DMS114 treated with DMSO at 0.1 percent for 48 hours (cell line): ENCODE measurements around the gene DPP3.
A peak's percentile ranks its signal among the peaks of the same experiment; 100 is the strongest.

ENCODE experiments used
- DNase-seq: peaks from one replicate; lab custom pipeline; 2025; ENCODE audit not compliant: unreplicated experiment; lab: John Stamatoyannopoulos, UW

DPP3 gene

GRCh38 chr11:66464916-66465315 is 15.3 kb upstream of the DPP3 start:
- DNase-seq = no peak

DNA sequence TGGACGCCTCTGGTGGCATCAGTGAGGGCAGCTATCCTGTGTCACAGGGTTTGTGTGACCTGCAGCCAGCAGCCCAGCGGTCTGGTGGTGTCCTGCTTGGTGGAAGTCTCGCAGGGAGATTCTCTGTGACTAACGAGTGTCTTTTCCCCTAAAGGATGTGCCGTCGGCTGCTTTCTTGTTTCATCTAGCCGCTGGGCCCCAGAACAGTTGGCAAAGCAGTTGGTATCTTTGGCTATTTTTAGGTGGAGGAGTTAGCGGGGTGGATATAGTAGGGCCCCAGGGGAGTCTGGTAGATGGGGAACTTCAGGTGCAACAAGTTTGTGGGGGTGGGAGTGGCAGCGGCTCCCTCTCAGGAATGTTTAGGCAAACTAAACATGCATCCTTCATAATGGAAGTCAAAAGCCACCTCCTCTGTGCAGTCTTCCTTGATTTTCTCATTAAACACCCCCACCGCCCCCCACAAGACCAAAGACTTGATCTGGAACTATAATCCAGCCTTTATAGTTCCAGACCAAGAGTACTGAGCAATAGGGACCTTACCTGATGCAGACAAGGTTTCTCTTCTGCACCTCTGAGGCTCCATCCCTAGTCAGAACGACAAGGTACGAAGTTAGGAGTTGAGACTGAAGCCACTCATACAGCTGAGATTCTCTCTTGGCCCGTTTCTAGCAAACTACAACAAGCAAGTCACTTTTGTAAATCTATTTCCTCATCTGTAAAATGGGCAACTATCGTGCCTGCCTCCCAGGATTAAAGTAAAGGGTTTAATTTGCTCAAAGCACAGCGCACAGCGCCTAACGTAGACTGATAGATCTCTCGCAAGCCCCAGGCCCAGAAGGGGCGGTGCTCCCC is 14.6 kb upstream of the DPP3 start:
- DNase-seq = no peak

GRCh38 chr11:66466225-66467033 is 13.8 kb upstream of the DPP3 start, which contains the start of gene PELI3:
TSS of gene PELI3 (plus strand) at chr11:66466905. CDS start at chr11:66468129, 1,224 bp downstream.
- DNase-seq = peak; percentile 72

DNA sequence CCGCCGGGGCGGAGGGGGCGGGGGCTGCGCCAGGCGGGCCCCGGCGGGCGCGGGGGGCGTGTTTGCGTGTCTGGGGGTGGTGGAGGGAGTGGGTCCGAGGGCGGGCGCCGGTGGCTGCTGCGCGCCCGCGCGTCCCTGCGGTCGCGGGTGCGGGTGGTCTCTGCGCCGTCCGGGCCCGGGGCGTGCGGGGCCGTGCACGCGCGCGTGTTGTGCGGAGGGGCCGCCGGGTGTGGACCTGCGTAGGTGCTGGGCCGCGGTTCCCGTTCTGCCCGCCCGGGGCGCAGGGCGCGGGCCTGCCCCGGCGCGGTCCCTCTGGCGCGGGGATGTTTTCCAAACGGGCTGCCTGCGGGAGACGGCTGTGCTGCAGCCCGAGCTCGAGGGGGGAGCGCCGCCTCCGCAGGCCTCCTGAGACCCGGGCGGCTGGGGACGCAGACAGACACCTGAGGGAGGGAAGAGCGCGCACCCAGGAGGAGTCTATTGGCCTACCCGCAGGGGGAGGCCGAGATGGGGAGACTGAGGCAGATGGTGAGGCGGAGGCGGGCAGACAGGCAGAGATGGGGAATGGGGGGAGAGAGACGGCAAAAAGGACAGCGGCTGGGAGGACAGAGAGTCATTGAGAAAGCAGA is 13.1 kb upstream of the DPP3 start:
- DNase-seq = no peak

DNA sequence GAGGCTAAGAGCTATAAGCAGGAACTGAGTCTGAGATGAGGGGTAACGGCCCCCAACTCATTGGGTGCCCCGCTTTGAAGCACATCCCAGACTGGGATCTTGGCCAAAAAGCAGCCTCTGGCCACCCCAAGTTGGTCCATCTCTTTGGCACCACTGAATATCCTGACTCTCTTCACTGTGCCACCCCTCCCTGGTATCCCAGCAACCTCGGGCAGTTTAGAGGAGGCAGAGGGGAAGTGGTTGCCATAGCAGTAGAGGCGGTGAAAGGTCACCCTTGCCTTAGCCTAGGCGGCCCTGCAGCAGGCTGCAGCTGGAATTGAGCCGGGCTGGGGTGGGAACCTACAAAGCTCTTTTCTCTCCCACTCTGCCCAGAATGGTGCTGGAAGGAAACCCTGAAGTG is 12.5 kb upstream of the DPP3 start:
- DNase-seq = no peak

DNA sequence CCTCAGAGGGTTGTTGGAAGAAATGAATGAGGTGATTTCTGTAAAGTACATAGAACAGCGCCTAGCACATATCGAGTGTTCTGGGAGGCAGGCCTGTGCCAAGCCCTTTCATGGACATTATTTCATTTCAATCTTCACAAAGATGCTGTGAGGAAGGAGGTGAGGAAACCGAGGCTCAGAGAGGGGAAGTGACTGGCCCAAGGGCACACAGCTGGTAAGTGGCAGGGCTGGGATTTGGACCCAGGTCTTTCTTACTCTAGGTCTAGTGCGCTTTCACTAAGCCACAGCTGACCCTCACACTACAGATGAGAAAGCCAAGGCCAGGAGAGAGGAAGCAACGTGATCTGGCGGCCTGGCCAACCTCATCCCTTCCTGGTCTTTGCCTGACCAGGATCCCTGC is 11.5 kb upstream of the DPP3 start:
- no peak for DNase-seq

GRCh38 chr11:66469441-66469840 is 10.8 kb upstream of the DPP3 start:
- no peak for DNase-seq

DNA sequence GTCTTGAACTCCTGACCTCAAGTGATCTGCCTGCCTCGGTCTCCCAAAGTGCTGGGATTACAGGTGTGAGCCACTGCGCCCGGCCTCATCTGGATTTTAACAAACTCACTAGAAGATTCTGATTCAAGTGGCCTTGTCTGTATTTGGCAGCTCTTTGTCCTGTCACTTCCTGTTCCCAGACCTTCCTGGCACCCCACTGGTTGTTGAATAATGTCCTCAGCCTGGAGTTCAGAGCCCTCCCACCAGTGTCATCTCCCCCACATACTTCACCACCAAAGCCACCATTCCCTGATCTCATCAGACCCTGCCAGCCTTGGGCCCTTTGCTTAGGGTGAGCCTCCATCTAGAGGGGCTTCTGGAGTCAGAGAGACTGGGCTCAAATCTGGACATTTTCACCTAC is 10.2 kb upstream of the DPP3 start:
- no peak for DNase-seq

DNA sequence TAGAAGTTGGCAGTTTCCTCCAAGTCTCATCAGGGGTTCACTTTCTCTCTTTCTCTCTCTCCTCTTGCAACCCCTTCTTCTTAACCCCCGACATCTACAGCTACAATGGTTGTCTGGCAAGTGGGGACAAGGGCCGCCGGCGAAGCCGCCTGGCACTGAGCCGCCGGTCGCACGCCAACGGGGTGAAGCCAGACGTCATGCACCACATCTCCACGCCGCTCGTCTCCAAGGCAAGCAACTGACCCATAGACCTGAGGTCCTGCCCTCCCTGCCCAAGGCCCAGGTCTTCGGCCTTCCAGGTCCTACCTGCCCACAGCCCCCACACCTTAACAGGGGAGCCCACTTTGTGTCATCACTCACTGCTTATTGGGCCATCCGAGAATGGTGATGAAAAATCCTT is 9.1 kb upstream of the DPP3 start:
- no peak for DNase-seq

- DNase-seq = no peak
Measured at GRCh38 chr11:66472054-66472453, 8.2 kb upstream of the DPP3 start.

- DNase-seq = no peak
Measured at GRCh38 chr11:66473167-66473566, 7.1 kb upstream of the DPP3 start.

DNA sequence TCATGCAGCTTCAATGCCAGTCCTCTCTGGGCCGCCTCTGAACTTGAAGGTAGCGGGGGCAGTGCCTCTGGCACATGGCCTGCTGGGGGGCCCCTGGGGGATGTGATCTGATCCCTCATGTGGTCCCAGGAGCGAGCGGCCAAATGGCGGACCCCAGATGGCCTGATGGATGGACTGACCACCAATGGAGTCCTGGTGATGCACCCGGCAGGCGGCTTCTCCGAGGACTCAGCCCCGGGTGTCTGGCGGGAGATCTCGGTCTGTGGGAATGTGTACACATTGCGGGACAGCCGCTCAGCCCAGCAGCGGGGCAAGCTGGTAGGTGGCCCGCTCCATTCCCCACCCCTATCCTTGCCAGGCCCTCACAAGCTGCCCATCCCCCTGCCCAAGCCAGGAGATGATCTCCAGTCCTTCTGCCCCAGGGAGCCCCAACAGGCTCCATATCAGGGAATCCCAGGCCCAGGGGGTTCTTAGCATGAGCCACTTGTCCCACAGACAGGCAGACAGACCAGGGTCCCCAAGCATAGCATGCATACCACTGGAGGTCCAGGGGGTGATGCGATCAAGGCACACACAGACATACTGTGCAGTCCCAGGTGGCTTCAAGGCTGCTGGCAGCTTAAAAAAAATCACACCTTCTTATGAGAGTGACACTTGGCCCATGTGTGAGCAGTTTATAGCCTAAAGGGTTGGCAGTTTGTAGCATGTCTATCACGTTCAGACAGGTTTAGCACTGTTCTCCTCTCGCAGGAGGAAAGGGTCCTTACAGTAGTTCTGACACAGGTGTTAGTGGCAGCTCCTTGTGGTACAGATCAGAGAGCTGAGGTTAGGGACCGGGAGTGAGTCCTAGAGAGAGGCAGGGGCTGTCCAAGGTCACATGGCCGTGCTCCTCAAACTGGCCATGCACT is 6.4 kb upstream of the DPP3 start:
- DNase-seq = no peak

GRCh38 chr11:66475349-66476172 is 4.7 kb upstream of the DPP3 start:
- no peak for DNase-seq

DNA sequence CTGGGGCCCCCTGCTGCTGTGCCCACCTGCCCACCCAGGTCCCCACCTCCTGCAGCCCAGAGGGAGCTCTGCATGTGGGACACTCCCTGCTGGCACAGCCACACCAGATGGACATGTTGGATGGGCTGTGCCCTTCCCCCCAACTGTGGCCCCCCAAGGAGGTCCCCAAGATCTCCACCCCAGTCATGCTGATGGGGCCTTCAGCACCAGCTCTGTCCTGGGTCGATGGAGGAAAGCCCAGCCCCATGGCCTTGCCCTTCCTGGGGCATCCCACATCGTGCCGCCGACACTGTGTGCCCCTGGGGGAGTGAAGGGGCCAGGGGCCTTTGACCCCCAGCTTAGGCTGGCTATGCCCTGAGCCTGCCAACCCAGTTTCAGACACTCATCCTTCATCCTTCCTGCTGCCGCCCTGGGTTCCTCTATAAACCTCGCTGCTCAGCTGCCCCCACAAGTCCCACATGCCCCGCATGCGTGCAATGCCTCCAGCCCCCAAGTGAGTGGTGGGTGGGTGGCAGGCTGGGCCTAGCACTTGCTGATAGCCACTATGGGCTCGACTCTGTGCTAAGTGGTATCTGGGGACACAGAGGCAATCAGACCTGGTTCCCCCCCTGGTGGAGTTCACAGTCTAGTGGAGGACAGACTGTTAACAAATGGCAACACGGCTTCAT is 3.9 kb upstream of the DPP3 start:
- DNase-seq = no peak

GRCh38 chr11:66476841-66477251 is 3.4 kb upstream of the DPP3 start:
- DNase-seq = no peak

DNA sequence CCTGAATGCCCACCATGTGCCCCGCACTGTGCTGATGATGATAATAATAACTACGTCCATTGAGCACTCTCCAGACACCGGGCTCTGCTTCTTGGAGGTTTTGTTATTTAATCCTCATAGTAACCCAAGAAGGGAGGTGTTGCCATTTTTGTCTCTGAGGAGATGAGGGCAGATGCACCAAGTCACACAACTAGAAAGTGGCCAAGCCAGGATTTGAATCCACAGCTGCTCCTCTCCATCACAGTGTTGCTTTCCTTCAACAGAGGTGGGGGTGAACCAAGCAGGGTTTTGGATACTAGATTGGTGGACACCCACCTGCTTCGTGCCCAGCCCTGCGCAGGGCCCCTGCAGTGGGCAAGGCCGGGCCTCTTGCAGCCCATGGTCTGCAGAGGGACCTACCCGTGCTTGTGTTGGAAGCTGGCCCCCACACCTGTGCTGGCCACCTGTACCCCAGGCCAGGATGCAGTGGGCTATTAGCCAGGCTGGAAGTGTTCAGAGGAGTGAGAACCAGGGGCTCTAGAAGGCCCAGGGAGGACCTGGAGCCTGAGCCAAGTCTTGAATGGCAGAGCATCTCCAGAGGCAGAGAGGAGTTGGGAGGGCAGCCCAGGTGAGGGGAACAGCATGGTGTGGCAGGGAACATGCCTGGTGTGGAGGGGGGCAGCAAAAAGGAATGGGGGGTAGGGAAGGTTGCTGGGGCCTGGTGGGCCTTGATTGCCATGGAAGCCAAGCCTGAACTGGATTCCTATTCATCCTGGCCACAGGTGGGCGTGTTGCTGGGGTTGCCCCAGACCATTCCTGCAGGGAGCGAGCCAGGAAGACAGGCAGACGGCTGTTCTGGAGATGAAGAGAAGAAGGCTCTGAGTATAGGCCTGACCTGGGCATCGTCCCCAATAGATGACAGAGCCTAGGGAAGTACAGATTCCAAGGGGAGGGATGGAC is 2.7 kb upstream of the DPP3 start:
- DNase-seq = no peak

- DNase-seq = no peak
Measured at GRCh38 chr11:66478729-66479393, 1.4 kb upstream of the DPP3 start.
